Superior temporal gyrus (tissue), 1 donor: ENCODE data around the gene SERPINA6.
"Not testable (repeated sequence)": the region's sequence is repeated elsewhere in the genome, so short reads cannot be mapped to it uniquely, and the experiment has no call there.

Experiments used
- DNase-seq: peaks from one replicate; pipeline ENCODE4 v3.0.0-alpha.2; 2016; ENCODE audit errors: extremely low spot score

The SERPINA6 gene

DNA sequence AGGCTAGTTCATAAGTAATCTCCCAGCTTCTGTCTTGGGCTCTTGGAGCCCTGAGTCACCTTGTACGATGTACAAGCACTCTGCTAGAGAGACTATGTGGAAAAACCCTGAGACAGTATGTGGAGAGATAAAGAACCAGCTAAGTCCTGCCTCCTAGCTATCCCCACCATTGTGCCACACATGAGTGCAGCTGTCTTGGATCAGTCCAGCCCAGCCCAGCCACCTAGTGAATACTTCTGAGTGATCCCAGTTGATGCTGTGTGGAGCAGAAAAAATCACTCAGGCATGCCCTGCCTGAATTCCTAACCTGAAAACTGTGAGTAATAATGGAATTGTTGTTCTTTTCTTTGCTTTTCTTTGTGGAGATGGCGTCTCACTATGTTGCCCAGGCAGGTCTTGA is 5.1 kb upstream of the SERPINA6 start:
- DNase-seq: no peak

DNA sequence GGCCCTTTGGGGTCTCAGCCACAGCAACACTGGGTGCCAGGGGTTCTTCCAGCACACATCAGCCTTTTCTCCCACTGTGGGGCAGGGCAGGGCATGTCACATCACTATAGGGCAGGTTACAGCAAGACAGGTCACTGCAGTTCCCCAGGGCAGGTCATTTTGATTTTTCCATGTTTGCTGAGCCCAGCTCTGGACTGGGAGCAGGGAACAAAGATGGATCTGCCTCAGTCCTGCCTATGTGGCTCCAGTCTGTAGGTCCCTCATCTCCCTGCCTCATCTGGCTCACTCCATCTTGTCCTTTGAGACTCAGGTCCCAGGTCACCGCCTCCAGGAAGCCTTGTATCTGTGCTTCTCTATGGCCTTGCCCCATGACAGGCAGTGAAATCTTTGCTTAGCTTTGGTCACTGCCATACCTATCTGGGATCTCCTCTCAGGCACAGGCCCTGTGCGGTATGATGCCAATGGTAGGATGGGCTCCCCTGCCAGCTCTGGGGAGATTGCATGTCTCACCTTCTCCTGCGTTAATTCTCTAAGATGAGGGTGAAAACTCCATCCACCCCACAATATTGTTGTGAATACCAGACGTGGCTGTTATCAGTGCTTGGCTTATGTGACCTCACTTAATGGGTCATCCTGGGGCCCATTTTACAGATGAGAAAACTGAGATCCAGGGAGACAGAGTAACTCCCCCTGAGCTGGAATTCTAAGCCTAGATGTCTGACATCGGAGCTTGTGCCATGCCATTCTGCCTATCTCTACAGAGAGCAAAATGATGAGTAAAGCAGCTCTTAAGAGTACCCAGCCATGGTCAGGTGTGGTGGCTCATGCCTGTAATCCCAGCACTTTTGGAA is 1.5 kb downstream of the SERPINA6 start:
- no peak for DNase-seq

- DNase-seq: no peak
These were observed 2.9 kb downstream of the SERPINA6 start for GRCh38 chr14:94320243-94320642.

- DNase-seq: no peak
These were observed 5.9 kb downstream of the SERPINA6 start for GRCh38 chr14:94317259-94317658.

DNA sequence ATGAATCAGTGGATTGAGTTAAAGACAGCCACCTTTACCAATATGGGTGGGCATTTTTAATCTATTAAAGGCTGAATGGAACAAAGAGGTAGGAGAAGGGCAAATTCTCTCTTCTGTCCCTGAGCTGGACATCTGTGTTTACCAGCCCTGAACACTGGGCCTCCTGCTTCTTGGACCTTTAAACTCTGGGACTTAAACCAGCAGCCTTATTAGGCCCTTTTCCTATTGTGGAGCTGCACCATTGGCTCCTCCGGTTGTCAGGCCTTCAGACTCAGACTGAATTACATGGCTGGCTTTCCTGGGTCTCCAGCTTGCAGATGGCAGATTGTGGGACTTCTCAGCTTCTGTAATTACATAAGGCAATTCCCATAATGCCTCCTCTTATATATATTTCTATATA is 6.4 kb downstream of the SERPINA6 start:
- DNase-seq: no peak

DNA sequence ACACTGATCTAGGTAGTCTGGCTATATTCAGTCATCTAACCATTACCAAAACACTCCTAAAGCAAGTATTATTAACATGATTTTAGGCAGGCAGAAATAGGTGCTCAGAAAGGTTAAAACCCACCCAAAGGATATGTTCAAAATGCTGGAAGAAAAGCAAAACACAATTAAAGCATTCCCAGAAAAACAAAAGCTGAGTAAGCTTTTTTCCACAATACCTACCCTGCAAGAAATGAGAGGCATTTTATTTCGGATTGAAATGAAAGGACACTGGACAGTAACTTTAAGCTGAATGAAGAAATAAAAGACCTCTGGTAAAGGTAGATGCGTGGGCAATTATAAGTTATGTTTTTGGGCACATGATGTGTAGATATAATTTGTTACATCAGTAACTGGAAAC is 8.2 kb downstream of the SERPINA6 start:
- DNase-seq: no peak

DNA sequence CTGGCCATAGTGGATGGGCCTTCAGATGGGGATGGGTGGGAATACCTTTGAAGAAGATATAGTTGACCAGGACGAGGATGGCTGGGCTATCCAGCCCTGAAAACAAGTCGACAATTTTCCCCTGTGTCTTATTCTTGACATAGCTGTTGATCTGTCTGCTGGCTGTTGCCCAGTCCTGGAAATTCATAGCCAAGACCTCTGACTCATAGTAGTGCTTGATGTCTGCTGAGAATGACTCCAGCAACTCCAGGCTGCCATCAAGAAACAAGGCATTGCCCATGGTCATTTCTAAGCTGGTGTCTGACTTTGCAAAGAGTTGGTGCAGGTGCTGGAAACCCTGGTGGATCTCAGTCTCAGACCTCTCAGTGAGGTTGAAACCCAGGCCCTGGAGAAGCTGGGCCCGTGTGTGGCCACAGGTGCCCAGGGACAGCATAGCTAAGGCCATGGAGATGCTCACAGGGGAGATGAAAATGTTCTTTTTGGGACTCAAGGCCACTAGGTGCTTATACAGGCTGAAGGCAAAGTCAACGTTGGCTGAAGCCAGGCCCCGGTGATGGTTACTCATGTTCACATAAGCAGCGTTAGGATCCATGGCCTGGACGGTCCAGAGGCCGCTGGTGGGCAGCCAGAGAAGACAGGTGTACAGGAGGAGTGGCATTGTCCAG is 9.0 kb downstream of the SERPINA6 start:
- DNase-seq: no peak

GRCh38 chr14:94312481-94313246 is 10.5 kb downstream of the SERPINA6 start:
- no peak for DNase-seq

- no peak for DNase-seq
These were observed 12.9 kb downstream of the SERPINA6 start for GRCh38 chr14:94310248-94310647.

DNA sequence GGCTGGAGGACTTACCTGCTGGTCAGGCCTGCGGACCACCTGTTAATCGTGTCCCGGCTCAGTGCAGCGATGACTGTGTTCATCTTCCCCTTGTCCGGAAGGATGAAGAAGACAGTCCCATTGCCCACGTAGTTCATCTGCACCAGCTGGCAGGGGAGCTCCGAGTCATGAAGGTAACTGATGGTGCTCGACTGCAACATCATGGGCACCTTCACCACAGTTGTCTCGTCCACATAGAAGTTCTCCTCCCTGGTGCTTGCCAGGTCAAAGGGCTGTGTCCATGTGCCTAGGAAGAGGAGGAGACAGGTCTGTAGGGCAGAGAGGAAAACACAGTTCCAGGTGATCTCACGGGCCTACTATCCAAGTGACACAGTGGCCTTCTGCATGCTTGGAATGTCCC is 13.4 kb downstream of the SERPINA6 start:
- DNase-seq: no peak

- no peak for DNase-seq
These were observed 15.6 kb downstream of the SERPINA6 start for GRCh38 chr14:94307410-94307992.

GRCh38 chr14:94306047-94306978 is 16.8 kb downstream of the SERPINA6 start:
- DNase-seq: no peak

GRCh38 chr14:94305620-94306019 is 17.5 kb downstream of the SERPINA6 start:
- DNase-seq: no peak

DNA sequence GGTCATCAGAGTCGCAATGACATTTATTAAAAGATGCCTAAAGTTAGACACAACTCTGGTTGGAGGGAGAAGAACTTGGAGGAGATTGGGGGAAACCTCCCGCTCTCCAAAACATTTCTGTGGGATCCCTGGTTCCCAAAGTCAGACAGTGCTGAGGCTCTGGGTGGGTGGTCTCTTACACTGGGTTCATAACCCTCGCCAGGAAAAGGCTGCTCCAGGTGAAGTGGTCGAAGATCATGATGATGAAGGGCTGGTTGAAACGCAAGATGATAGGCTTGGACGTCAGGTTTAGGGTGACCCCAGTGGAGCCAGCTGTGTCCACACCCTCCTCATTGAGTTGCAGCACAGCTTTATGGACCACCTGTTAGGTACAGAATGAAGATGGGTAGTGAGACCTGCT is 18.9 kb downstream of the SERPINA6 start:
- DNase-seq: no peak

DNA sequence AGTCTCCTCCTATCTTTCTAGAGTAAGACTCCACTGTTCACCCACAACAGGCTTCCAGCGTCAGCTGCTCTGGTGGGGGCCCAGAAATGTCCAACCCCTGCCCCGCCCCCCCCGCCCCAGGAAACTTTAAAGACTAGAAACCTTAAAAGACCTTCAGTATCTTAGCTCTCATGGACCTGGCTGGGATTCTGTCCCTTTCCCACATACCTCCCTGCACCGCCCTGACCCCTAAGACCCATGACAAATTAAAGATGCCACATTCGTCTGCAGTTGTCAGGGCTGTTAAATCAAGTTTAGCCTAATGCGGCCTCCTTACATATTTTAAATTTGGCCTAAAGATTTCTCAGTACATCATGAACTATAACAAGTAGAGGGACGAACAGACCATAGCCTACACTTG is 20.0 kb downstream of the SERPINA6 start:
- no peak for DNase-seq

- no peak for DNase-seq
These were observed 25.0 kb downstream of the SERPINA6 start for GRCh38 chr14:94298130-94298529.

GRCh38 chr14:94296181-94296545 is 27.0 kb downstream of the SERPINA6 start:
- not testable (repeated sequence) for DNase-seq

DNA sequence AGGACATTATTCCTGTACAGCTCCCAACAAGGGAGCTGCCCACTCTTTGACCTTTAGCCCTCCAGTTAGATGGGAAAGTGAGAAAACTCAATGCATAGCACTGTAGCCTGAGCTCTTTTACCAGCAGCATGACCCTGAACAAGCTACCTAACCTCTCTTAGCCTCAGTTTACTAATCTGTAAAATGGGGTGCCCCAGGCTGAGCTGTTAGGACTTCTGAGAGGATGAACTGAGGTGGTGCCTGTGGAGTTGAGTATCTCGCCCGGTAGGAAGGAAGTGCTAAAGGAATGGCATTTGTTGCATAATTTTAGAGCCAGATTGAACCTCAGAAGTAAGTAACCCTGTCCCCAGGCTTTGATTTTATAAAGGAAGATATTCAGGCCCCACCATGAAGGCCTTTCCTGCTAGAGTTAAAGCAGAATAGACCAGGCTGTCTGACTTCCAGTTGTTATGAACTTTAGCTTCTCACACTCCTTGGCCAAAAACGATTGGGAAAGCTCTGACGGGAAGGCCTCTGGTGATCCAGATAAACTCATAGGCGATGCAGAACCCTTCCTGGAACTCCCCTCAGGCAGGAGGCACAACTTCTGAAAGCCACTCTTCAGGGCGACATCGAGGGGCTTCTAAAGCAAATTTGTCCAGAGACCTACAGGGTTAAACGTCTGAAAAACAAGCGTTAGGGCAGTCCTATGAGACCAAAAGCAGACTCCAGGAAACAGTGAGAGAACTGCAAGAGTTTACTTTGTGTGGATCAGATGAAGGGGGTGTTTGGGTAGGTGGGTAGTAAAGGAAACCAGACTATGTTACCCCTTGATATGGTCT is 27.6 kb downstream of the SERPINA6 start:
- no peak for DNase-seq

DNA sequence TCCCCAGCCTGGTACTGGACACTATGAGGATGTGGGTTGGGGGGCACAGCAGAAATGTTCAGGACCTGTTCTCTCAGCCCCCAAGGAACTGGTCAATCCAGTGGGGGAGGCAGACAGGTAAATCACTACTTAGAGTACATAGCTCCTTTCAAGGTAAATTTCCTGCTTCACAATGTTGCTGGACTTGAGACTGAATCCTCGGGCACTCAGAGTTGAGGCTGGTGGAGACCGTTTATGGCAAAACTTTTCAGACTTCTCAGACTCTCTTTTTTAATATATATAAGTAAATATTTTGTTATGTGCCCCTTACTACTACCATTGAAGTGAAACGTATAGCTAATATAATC is 29.6 kb downstream of the SERPINA6 start:
- DNase-seq: no peak

DNA sequence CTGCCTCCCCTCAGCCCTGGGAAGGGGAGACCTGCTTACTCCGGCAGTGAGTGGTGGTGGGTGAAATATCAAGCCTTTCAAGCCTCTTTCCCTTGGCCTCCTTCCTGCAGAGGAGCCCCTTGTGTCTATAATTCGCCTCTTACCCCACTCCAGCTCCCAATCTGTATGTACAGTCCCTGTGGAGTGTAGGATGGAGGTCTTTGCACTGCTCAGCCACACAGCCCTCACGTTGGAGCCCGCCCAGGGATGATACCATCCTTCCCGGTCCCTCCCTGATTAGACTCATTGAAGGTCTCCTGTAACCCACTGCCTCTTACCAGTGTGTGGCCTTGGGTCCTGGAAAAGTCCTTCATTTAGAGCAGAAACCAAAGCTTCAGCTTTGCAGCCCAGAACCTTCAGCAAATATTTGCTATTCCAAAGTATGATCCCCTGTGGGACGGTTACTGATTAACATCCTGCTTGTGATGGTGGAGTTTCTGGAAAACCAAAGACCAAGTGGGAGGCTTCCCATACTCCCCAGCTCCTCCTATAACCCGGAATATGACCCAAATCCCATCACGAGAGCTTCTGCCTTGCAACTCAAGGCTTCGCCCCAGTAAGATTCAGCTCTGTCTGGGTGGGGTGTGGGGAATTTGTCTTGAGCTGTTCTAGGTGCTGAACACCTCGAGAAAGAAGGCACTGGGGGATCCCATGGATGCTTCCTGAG is 30.1 kb downstream of the SERPINA6 start, which contains the start of gene SERPINA10:
Gene SERPINA10, minus strand, starts transcription at position 397 of the 706 bp plus-strand sequence. CDS start 2,675 bp downstream, outside the sequence.
- no peak for DNase-seq
